Fibroblast of skin of left quadriceps (primary cell): ENCODE results near the gene HOXC10.

Experiments used
- DNase-seq, 2 experiments: peaks; one replicate each; pipeline ENCODE4 v3.0.0-alpha.2; 2013; ENCODE audit warnings: low read depth in 2 of 2

The HOXC10 gene

DNA sequence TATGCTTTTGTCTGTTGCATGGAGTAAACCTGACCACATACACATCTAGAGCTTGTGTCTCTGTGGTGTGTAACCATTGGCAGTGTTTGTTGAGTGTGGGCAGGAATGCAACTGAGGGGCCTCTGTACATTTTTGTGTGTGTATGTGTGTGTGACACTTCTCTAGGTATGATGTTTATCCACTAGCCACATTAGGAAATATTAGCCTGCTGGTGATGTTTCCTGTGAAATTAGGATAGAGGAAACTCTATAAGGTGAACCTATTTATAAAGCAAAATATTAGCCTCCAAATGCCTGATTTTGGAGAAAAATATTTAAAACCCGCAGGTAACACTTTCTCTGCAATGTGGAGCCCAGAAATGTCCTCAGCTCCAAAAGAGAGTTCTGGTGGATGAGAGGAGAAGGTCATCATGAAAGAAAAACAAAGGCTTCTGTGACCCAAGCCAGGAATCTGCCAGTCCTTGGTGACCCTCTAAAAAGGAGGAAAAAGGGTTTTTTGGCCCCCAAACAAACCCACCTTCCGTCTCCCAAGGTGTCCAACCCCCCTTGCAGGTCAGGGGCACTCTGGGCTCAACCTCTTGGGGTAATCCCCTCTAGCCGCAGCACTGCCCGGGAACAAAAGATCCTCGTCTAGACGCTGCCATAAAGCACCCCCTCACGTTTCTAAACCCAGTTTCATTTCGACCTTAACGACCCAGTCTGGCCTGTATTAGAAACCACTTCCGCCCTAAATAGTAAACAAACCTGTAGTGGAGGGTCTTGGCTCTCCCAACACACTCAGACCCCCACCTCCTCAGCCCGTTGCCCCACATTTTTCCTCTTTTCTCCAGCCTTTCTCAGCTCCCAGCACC, 7.1 kb upstream of the HOXC10 start:
- no peak for DNase-seq

GRCh38 chr12:53978477-53979356, 6.2 kb upstream of the HOXC10 start:
- DNase-seq, result peak in 1 of 2 experiments; percentile 61

DNA sequence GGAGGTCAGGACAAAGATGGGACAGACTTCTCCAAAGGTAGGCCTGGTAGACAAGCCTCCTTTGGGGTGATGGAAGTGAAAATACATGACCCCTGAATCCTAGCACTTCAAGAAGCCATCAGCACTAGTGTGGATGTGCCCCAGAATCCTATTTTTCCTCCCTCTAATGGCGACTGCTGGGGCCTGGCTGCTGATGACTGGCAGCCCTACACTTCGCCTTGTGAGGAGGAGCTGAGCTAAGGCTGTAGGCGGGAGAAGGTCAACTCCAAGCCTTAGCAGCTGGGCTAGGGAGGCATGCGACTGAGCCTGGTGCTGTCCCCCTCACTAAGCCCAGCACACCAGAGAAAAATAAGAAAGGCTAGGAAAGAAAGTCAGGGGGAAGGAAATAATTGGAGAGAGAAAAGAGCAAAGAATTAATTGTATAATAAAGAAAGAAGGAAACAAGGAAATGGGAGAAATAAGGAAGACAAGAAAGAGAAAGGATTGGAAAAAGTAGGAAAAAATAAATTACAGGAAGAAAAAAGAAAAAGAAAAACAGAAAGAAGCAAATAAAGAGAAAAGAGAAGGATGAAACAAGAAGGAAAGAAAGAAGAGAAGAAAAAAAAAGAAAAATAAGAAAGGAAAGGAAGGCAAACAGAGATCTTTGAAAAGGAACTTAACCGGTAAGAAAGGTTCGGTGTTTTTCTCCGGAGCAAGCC, 4.7 kb upstream of the HOXC10 start:
- no peak for DNase-seq

- DNase-seq, result no peak
Observed at GRCh38 chr12:53980802-53981496, 4.0 kb upstream of the HOXC10 start.

- peak in 1 of 2 experiments; percentile 64 for DNase-seq
Observed at GRCh38 chr12:53981634-53982565, 3.0 kb upstream of the HOXC10 start.

- no peak for DNase-seq
Observed at GRCh38 chr12:53982648-53983567, 2.0 kb upstream of the HOXC10 start.

GRCh38 chr12:53983568-53983949, 1.4 kb upstream of the HOXC10 start:
- no peak for DNase-seq

DNA sequence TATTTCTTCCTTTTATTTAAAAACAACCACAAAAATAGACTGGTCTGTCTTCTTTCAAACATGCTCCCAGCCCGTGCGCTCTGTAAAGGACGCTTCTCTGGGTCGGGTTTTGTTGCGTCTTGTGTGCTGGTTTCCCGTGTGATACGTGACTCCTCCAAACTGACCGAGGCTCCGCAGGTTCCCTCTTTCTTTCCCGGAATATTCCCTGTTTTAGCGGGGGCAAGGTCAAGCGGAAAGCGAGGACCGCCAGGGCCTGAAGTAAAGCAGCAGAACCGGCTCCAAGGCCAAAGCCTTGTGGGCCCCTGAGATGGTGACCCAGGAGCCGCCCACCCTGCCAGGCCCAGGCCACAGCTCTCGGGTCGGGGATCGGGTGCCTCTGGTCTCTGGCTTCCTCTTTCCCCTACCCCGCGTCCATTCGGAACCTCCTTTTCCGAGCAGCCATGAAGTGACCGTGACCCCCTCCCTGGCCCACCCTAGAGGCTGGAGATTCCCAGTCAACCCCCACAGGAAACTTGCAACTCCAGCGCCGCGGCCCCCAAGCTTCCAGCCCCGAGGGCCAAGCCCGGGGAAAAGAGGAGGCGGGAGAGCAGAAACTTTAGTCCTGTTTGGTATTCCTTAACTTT, 885 bp upstream of the HOXC10 start:
- DNase-seq, result no peak

DNA sequence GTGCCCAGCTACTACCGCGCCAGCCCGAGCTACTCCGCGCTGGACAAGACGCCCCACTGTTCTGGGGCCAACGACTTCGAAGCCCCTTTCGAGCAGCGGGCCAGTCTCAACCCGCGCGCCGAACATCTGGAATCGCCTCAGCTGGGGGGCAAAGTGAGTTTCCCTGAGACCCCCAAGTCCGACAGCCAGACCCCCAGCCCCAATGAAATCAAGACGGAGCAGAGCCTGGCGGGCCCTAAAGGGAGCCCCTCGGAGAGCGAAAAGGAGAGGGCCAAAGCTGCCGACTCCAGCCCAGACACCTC, 697 bp downstream of the HOXC10 start:
- no peak for DNase-seq

DNA sequence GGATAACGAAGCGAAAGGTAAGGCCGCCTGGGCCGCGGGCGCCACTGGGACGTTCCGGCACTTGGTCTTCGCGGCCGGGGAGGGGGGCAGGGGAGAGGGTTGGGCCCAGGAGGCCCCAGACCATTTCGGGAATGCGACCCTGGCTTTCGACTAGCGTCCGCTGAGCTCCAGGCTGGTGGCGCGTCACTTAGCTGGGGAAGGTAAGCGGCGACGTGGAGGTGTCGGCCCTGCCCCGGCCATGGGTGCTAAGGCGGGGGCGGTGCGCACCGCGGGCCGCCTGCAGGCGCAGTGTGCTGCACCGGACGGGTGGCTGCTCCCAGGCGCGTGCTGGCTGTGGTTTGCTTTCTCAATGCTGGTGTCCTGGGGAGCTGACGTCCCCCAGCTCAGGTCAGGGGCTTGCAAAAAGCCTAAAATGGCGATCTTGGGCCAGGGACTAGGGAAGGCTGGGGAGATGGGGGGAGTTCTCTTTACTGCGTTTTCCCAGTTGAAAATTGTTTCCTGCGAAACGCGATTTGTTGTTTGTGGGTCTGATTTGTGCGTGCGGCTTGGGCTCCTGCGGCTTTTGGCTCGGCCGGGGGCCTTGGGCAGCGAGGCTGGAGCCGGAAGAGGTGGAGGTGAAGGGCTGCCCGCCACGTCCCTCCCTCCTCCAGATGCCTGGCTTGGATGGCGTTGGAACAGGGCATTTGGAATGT, 1.2 kb downstream of the HOXC10 start:
- no peak for DNase-seq

GRCh38 chr12:53986686-53987483, 1.9 kb downstream of the HOXC10 start:
- DNase-seq, result no peak

DNA sequence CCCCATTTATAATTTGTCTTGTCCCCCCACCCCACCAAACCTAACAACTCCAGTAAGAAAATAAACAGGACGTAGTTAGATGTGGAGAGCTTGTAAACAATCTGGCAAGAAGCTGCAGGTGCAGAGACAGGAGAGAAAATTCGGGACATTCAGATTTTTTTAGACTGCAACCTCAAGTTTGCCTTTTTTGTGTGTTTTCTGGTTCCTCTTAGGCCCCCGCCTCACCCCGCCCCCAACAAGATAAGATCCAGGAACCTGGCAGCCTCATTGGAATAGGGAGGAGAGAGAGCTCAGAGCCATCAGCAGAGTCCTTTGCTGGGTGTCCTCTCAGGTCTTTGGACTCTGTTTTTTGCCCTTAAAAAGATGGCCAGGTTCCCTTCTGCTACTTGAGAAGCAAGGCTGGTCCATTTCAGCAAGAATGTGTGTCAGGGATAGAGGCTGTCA, 2.9 kb downstream of the HOXC10 start:
- no peak for DNase-seq

DNA sequence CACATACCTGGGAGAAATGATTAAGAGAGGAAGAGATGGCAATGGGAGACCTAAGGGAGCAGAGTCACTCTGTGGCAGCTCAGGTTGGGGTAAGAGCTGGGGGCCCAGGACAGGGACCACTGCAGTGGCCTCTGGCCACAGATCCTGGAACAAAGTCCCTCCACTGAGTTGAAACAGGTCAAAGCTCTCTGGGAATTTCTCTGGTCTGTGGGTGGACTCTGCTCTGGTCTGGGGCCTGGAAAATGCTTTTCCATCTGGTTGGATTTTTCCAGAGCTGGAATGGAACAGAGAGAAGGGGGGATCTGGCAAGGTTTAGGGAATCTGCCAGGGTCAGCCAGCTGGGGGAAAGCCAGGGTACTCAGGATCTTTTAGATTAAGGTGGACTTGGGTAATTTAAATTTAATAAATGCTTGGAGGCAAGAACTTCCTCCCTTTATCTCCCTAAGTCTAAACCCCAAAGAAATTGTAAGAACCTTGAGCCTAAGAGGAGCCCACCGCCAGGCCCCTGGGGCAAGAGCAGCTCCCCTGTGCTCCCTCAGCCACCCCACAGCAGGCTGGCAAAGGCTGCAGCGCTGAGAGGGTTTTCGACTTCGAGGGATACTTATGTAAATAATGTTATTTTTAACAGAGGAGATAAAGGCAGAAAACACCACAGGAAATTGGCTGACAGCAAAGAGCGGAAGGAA, 3.7 kb downstream of the HOXC10 start:
- DNase-seq, result no peak

GRCh38 chr12:53989227-53990113, 4.5 kb downstream of the HOXC10 start:
- peak; percentile 76 to 77 for DNase-seq

GRCh38 chr12:53990311-53991076, 5.5 kb downstream of the HOXC10 start:
- DNase-seq, result peak; percentile 77 to 80
